GM19455 (cell line): Measurements from ENCODE around the gene EDAR.

Experiments used
- ATAC-seq: cut with Tn5 transposase; IDR thresholded peaks from one replicate; pipeline ENCODE4 v1.9.1; 2021; ENCODE audit not compliant: unreplicated experiment

Gene EDAR

DNA sequence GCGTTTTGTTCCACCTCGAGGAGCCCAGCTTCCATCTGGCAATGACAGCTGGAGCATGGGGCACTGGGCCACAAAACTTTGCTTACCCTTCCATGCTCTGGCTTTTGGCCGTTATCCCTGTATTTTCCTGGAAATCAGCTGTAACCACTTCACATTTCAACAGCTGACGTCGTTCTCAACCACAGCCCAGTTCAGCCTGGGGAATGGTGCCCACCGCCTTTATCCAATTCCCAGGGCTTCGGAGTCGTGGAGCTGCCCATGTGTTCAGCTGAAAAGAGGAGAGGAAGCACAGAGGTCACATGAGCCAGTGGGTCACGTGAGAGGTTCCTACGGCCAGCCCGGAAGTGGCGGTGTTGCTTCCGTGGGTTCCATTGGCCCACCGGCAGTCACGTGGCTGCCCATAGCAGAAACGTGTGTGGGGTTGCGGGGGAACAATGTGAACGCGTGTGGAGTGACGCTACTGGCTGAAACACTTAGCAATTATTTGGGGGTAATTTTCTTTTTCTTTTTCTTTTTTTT, 16.7 kb upstream of the EDAR start:
- no peak for ATAC-seq

DNA sequence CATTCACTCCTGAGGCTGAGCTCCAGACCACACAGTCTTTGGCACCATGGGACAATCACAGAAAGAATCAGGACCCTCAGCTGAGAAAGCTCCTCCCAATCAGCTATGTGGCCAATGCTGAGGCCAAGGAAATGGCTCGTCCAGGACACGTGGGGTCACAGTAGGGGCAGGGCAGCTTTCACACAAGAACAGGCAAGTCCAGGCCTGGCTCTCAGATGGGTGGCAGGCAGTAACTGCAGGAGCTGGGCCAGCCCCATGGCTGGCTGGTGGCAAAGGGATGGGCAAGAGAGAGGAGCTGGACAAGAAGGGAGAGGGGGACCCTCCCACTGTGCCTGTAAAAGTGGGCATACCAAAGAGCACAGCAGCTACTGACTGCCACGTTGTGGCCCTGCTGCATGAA, 12.2 kb upstream of the EDAR start:
- ATAC-seq: no peak

DNA sequence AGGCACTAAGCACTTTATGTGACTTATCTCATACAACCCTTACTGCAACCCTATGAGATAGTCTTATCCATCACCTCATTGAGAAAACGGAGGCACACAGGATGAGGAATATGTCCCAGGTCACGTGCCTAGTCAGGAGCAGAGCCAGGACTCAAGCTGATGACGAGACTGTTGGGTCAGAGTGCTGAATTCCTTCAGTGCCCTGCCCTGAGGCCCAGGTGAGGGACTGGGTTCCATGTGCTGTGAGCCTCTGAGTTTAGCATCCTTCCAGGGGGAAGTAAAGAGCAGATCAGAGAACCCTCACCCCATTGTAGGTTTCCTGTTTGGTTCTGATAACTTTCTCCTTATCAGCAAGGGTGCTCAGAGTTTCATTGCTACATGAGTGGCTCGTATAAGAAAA, 11.7 kb upstream of the EDAR start:
- ATAC-seq: no peak

DNA sequence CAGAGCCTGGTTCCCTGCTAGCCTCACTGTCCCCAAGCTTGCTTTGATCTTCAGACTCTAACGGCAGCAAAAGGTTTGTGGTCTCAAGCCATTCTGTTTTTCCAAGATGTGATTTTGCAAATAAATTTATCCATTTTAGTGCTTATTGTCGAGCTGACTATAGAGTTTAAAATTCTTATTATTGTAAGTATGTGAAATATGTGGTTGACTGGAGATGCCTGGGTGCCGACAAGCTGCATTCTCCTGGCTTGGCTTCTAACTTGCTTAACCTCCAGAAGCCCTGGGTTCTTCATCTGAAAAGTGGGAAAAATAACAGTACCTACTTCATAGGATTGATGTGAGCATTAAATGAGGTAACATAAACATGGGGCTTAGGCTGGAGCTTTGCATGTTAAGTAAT, 9.9 kb upstream of the EDAR start:
- no peak for ATAC-seq

DNA sequence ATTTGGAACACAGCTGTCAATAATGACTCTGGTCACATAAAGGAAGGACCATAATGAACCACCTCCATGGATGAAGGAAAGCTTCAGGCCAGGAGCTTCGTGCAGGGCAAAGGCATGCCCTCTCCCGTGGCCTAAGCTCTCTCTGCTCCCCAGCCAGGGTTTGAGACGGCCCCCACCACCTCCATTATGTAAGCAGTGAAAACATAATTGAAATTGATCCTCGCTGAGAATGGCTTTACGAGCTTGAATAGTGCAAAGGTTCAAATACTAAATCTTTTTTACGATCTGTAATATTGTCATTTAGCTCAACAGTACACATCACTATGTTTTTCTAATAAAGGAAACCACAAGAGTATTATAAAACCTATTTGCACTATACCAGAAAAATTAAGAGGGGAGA, 5.2 kb upstream of the EDAR start:
- ATAC-seq: no peak

DNA sequence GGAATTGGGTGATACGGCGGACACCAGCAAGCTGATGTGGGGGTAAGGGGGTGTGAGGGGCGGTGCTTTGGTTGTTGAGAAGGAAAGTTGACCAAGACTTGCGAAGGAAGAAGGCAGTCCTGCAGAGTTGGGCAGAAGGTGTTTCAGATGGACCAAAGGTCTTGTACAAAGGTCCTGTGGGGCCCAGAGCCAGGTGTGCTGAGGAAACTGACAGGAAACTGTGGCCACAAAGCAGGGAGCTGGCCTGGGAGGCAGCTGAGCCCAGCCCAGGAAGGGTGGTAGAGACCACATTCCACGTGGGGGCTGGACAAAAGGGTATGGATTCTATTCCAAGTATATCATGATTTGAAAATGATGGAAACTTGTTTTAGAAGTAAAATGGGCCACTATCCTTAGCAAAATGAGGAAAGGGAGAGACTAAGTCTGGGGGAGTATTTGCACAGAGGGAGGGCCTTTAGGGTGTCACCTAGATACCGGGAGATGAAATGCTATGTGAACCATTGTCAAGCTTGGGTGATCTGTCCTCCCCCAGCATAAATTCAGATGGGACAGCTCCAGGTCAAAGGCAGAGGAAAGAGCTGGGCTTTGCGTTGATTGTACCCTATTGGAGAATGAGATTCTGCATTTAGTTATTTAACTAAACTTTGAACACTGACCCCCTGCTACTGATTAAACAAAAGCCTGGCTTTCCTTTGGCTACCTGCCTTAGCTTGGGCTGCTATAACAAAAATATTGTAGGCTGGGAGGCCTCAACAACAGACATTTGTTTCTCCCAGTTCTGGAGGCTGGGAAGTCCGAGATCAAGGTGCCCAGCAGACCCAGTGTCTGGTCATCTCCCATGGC, 4.3 kb upstream of the EDAR start:
- no peak for ATAC-seq

DNA sequence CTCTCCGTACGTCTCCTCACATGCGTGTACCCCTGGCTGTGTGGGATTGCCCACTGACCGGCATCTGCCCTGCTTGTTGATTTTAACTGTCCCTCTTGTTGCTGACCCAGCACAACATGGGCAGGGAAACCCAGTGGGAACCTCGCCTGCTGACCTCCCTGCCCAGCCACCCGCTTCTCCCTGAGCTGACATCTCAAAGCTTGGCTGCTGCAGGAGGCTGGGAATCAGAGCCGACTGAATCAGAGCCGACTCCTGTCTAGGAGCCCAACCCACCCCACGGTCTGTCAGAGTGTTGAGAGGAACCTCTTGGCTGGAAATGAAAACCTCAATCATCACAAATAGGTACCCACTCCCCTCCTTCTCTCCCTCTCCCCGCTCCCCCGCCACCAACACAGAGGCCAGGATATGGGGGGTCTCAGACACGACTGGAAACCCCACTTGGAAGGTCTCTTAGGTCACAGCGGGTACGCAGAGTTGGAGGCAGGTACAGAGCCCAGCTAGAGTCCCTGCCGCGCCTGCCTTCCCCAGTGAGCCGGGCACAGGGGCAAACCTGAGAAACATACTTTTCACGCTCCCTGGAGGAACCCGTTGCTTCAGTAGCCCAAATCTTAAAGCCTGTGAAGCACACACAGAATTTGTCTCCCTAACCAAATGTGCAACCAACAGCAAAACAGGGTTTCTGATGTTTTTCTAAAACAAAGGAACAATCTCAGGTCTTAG, 784 bp downstream of the EDAR start:
- ATAC-seq: no peak

DNA sequence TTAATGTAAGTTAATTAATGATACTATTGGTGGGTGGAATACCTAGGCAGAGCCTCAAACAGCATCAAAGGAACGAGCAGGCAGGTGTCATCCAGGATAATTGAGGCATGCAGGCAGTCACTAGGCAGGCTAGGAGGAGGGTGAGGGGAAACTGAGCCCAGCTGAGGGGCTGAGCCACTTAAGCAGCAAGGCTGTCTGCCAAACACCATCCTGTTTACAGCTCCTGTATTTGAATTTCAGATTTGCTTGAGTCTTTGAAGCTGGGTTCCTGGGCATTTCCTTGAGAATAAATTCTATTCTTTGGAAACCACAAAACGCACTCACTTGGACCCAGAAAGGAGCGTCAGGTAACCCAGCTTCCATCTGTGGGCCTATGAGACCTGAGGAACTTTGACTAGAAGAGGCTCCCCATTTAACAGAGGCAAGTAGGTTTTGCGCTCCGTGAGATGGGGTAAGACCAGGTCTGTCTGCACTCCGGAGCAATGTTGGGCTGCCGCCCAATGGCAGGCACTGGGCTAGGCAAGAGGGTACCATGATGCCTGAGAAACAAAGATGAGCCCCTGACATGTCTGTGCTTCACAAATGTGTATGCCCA, 2.0 kb downstream of the EDAR start:
- ATAC-seq: no peak

DNA sequence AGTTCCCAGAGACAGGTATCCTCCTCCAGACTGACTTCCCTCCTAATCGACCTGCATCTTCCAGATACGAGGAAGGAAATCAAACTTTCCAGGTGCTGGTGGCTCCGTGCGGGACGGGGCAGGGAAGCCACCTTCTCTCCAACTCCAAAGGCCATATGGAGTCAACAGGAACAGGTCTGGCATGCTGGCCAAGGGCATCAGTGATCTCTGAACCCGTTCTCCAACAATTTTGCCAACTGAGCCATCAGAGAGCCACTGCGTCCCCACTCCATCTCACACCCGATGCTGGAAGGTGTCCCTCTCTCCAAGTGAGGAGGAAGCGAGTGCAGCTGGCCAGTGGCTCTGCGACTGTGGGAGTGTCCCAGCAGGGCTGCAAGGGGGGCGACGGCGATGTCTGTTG, 5.4 kb downstream of the EDAR start:
- ATAC-seq: no peak

DNA sequence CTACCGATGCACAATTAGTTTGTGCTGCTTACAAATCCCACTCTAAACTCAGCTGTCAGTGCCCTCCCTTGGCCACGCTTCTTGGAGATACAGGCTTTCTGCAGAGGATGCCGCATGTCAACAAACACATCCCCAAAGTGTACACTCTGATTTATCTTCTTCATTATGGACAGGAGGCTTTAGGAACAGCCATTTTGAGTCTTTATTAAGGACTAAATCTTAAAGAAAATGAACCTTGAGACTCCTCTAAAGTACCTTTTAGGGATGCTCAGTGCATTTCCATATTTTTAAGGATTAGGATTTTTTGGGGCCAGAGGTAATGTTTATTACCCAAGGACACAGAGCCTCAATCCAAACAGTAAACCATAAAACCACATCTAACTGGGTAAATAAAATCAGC, 6.0 kb downstream of the EDAR start:
- no peak for ATAC-seq

DNA sequence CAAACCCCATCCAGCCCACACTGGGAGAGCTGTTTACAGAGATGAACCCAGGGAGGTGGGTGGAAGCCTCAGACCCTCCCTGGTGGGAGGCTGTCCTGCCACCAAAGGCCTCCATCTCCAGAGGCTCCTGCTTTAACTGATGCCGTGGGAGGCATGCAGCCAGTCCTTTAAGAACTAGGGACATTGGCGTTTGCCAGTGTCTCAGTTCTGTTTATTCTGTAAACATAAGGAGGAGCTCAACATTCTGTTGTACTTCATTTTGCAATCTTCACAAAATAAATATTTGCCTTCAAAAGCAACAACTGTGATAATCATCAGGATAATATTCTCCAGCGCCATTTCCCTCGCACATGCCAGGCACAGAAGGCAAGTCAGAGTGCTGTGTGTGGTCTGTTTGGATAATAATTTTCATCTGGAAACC, 6.8 kb downstream of the EDAR start:
- no peak for ATAC-seq

DNA sequence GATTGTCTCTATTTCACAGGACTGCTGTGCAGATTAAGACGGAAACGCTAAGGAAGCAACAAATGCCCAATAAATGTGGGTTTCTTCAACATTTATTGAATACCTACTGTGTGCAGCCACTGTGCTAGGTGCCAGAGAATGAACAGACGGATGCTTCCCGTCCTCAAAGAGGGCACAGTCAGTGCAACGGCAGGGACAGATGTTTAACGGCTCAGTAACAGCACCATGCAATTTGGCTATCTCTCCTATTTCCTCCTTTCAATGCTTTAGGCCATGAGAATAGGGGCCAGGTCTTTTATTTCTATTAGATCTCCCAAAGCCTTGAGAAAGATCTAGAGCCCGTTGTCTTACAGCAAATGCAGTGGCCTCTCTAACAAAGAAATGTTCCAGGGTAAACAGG, 7.2 kb downstream of the EDAR start:
- no peak for ATAC-seq

DNA sequence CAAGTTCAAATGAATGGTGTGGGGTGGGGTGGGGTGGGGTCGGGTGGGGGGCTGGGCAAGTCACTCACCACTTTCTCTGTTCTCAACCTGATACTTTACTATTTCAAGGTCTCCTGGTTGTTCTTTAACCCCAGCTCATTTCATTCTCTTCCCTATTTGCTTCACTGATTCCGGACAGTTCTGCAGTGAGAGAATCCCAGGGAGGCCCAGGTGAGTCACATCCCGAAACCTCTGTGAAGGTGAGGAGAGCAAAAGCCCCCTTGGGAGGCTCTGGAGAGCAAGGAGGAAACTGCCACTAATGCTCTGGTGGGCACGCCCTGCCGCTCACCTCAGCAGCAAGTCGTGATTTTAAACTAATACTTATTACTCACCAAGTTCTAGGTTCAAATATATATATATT, 8.9 kb downstream of the EDAR start:
- no peak for ATAC-seq

DNA sequence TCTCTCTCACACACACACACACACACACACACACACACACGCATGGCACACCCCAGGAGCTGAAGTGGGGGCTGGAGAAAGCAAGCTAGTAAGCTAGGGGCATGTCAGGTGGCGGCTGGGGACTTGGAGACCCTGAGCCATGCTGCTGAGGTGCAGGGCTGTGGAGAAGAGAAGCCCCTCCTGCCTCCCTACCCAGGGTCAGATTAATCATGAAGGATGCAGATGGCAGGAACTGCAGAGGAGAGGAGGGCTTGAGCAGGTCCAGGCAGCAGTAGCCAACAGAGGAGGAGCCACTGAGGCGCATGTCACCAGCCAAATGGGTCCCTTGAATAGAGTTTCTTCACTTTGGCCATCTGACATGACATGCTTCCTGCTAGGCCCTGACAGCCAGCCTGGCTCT, 9.6 kb downstream of the EDAR start:
- ATAC-seq: no peak

DNA sequence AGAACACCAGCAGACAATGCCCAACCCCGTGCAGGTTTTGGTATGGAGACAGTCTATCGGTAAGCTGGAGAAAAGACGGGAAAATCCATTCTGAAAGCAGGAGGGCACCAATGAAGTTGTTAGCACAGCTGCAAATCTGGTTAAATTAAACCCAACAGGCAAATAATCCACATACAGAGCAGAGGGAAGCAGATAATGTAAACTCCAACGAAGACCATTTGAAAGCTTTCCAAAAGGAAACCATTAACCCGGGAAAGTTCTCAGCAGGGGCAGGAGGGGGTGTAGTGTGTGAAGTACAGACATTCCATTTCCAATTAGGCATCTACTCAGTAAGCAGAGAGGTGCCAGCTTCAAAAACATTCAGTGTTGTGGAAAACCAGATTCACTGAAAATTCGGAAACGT, 10.3 kb downstream of the EDAR start:
- no peak for ATAC-seq

DNA sequence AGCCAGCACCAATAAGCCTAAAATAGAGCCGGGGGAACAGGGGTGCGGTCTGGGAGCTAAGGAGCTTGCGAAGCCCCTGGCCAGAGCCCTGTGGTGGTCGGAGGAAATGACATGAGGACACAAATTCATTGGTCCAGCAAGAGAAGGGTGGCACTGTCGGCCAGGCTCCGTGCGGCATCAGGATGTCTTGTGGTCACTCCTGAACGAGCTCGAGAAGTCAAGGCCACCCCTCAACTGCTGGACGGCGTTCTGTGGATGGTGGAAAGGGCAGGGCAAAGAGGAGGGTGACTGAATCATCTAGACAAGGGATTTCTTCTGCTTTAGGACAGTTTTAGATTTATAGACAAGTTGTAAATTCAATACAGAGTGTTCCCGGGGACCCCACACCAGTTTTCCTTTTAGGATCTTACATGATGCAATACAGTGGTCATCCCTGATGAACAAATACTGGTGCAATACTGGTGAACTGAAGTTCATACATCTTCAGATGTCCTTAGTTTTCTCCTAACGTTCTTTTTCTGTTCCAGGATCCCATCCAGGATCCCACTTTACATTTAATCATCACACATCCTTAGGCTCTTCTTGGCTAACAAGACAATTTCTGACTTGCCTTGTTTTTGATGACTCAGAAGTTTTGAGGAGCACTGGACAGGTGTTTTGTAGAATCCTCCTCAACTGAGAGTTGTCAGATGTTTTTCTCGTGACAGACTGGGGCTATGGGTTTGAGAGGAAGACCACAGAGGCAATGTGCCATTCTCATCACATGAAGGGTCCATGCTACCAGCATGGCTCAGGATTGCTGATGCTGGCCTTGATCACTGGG, 13.2 kb downstream of the EDAR start:
- ATAC-seq: no peak

DNA sequence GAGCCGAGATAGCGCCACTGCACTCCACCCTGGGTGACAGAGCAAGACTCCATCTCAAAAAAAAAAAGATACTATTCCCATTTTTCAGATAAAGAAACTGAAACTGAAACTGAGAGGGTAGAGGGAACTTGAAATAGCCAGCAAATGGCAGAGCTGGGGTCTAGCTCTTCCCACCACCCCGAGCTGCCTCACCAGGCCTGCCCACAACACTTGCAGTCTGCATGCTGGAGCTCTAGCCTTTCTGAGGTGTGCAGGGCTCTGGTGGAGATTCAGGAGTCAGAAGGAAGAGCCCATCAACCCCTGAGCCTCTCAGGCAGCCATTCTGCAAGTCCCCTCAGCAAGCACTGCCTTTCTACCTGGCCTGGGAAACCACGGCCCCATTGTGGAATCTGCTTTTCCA, 14.3 kb downstream of the EDAR start:
- ATAC-seq: no peak

DNA sequence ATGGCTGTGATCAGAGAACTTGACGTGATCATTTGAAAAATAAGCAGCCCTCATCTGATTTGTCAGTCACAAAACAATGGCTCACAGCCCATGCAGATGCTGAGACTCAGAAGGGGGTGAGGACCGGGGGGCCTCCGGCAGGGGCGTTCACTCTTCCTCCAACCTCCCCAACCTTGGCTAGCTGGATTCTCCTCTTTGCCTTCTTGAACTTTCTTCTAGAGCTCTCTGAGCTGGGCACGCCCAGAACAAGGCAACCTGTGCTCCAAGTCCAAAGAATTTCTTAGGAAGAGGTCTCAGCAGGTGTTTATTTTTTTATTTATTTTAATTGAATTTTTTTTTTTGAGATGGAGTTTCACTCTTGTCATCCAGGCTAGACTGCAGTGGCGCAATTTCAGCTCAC, 16.4 kb downstream of the EDAR start:
- no peak for ATAC-seq

DNA sequence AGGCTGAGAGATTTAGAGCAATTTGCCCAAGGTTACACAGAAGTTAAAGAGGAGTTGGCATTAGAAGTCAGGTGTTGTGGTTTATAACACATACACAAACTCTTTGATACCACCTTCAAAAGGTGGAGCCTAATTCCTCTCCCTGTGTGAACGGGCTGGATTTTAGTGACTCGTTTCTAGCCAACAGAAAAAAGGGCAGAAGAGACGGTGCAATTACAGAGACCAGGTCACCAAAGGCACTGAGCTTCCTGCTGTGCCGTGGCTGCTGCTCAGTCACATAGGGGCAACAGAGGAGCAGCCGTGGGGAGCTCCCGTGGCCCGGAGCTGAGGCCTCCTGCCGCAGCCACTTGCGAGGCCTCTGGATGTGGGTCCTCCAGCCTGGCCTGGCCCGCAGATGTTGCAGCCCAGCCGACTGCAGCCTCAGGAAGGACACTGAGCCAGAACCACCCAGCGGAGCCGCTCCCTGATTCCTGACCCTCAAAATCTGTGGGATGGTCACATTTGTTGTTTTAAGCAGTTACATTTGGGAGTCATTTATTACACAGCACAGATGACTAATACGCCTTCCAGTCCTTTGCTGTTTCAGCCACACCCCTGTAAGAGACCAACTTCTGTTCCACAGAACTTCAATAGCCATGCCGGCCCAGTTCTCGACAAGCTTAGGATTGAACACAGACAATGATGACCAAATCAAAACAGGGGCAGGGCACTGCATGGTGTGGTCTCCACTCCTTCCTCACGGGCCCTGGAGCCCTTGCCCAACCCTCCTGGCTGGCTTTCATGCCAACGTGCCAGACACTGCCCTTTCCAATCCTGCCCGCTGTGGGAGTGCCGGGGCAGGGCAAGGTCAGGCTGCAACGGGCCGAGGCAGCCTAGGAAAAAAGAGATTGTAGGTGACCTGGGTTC, 17.1 kb downstream of the EDAR start:
- no peak for ATAC-seq

DNA sequence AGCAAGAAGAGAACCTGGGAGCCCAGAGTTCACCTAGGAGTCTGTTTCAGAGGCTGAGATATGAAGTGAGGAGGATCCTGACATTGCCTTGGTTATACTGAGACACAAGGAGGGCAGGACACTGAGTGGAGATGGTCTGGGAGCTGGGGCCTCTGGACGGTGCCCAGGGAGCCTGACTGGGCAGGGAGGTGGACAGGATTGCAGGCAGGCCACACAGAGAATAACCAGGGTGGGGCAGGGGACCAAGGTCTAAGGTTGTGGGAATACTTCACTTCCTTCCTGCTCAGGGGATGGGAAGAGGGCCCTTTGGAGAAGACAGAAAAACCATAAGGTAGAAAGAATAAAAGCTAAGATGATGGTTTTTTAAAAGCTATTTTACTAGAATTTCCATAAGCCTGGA, 18.7 kb downstream of the EDAR start:
- ATAC-seq: no peak
